HL-60 (cell line): ENCODE results near the gene TMEM171.

Experiments used
- DNase-seq, 2 experiments: peaks; one replicate each; pipeline ENCODE4 v3.0.0-alpha.2; 2010 to 2020; ENCODE audit warnings: low read depth in 1 of 2, low spot score in 1 of 2
- H3K27ac ChIP-seq: fragments of 250-450 bp; sonication (Bioruptor Pico); replicated peaks from 2 replicates; pipeline ENCODE4 v1.5.1; 2020; ENCODE audit warnings: mild to moderate bottlenecking, moderate library complexity
- H3K27me3 ChIP-seq: fragments of 250-450 bp; sonication (Bioruptor Pico); 2 replicates; pipeline ENCODE4 v1.5.1; 2021; ENCODE audit warnings: mild to moderate bottlenecking, moderate library complexity; ENCODE audit not compliant: insufficient read depth, poor library complexity, severe bottlenecking
- H3K4me3 ChIP-seq: replicated peaks from 2 replicates; pipeline ENCODE4 v1.5.1; 2011; ENCODE audit warnings: mild to moderate bottlenecking, control low read depth, low read length; ENCODE audit not compliant: insufficient read depth
- CTCF ChIP-seq: IDR thresholded peaks from one replicate; pipeline ENCODE4 v1.5.1; 2011; ENCODE audit warnings: low read length, control low read depth, inconsistent platforms; ENCODE audit not compliant: insufficient read depth
- GABPA ChIP-seq: IDR thresholded peaks from 2 replicates; pipeline ENCODE4 v1.6.1; 2012; ENCODE audit warnings: low read depth
- POLR2AphosphoS5 ChIP-seq: IDR thresholded peaks from 2 replicates; pipeline ENCODE4 v1.6.1; 2012; ENCODE audit warnings: low read depth
- REST ChIP-seq: IDR thresholded peaks from 2 replicates; pipeline ENCODE4 v1.6.1; 2012; ENCODE audit warnings: low read depth; ENCODE audit not compliant: insufficient replicate concordance
- SPI1 ChIP-seq: IDR thresholded peaks from 2 replicates; pipeline ENCODE4 v1.6.1; 2012; ENCODE audit warnings: low read depth, mild to moderate bottlenecking, borderline replicate concordance

Gene TMEM171

GRCh38 chr5:73100109-73100508, 20.3 kb upstream of the TMEM171 start:
- TF ChIP-seq POLR2AphosphoS5 = no peak
- TF ChIP-seq SPI1 = no peak
- TF ChIP-seq GABPA = no peak
- TF ChIP-seq REST = no peak
- TF ChIP-seq CTCF = no peak
- no peak for DNase-seq
- Histone ChIP-seq H3K27ac (no peak overlapping the region), H3K4me3 (no peak overlapping the region), H3K27me3 (no peaks in the 10 kb centered on the region)

GRCh38 chr5:73103870-73104299, 16.5 kb upstream of the TMEM171 start:
- no peak overlapping the region for H3K27ac ChIP-seq
- no peaks in the 10 kb centered on the region for H3K27me3 ChIP-seq
- H3K4me3 ChIP-seq = no peak overlapping the region
- TF ChIP-seq REST (no peak), GABPA (no peak), SPI1 (no peak), POLR2AphosphoS5 (no peak), CTCF (no peak)
- DNase-seq = no peak

GRCh38 chr5:73104326-73104725, 16.0 kb upstream of the TMEM171 start:
- no peak overlapping the region for H3K4me3 ChIP-seq
- no peaks in the 10 kb centered on the region for H3K27me3 ChIP-seq
- no peak overlapping the region for H3K27ac ChIP-seq
- TF ChIP-seq POLR2AphosphoS5 (no peak), CTCF (no peak), REST (no peak), SPI1 (no peak), GABPA (no peak)
- no peak for DNase-seq
